HEK293 (cell line): ENCODE results near the gene UBAP2.

Experiments
- CTCF ChIP-seq: fragments of 450-650 bp; formaldehyde crosslinking; IDR thresholded peaks from 2 replicates; pipeline ENCODE4 v1.5.1; 2016; ENCODE audit warnings: missing biosample characterization, missing genetic modification characterization
- SP2 ChIP-seq: fragments of 450-650 bp; formaldehyde crosslinking; IDR thresholded peaks from 2 replicates; pipeline ENCODE4 v1.5.1; 2016; ENCODE audit warnings: missing biosample characterization, missing genetic modification characterization
- ZNF146 ChIP-seq: fragments of 450-650 bp; formaldehyde crosslinking; IDR thresholded peaks from 2 replicates; pipeline ENCODE4 v1.5.1; 2016; ENCODE audit warnings: missing biosample characterization, missing genetic modification characterization

GRCh38 chr9:34025811-34026210, 22.9 kb downstream of the UBAP2 start:
- TF ChIP-seq SP2 (tag by site-specific recombination) (no peak), ZNF146 (no peak), CTCF (tag by site-specific recombination) (no peak)
